CD4-positive, alpha-beta T cell treated with Interleukin-4 for 4 hours (primary cell): ENCODE results near the gene ZIC5.

Experiments
- DNase-seq: peaks from one replicate; pipeline ENCODE4 v3.0.0-alpha.2; 2020

ZIC5 gene

GRCh38 chr13:99987154-99988019 is 15.8 kb upstream of the ZIC5 start:
- DNase-seq = no peak

DNA sequence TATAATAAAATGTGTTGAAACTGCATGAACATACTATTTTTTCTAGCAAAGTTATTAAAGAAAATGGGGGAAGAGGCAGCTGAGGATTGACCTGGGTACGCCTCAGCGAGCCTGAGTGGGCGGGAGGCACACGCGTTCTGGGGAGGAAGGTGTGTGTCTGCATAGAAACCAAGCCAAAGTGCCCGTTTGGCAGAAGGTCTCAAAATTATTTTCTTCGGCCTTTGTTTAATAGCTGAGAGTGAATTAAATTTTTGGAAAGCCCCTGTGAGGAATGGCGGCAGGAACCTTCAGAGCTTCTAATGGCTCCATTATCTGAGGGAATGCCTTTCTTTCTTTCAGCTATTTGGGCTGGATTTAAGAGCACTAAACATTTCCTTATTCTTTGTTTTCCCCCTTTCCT is 15.2 kb upstream of the ZIC5 start:
- no peak for DNase-seq

GRCh38 chr13:99985886-99986527 is 14.4 kb upstream of the ZIC5 start:
- DNase-seq = no peak

DNA sequence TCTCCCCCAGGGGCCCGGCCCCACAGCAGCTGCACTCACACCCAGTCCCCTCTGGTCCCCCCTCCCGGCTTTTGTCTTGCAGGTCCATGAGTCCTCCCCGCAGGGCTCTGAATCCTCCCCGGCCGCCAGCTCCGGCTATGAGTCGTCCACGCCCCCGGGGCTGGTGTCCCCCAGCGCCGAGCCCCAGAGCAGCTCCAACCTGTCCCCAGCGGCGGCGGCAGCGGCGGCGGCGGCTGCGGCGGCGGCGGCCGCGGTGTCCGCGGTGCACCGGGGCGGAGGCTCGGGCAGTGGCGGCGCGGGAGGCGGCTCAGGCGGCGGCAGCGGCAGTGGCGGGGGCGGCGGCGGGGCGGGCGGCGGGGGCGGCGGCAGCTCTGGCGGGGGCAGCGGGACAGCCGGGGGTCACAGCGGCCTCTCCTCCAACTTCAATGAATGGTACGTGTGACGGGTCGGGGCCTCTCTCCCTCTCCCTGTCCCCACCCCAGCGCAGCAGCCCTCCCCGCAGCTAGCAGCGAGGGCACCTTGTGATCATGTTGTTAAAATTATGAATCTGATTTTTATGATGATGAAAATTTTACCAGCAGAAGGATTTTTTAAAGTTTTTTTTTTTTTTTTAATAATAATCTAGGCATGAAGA is 13.8 kb upstream of the ZIC5 start:
- DNase-seq = no peak

- DNase-seq = no peak
Observed at GRCh38 chr13:99984461-99985240, 13.1 kb upstream of the ZIC5 start.

DNA sequence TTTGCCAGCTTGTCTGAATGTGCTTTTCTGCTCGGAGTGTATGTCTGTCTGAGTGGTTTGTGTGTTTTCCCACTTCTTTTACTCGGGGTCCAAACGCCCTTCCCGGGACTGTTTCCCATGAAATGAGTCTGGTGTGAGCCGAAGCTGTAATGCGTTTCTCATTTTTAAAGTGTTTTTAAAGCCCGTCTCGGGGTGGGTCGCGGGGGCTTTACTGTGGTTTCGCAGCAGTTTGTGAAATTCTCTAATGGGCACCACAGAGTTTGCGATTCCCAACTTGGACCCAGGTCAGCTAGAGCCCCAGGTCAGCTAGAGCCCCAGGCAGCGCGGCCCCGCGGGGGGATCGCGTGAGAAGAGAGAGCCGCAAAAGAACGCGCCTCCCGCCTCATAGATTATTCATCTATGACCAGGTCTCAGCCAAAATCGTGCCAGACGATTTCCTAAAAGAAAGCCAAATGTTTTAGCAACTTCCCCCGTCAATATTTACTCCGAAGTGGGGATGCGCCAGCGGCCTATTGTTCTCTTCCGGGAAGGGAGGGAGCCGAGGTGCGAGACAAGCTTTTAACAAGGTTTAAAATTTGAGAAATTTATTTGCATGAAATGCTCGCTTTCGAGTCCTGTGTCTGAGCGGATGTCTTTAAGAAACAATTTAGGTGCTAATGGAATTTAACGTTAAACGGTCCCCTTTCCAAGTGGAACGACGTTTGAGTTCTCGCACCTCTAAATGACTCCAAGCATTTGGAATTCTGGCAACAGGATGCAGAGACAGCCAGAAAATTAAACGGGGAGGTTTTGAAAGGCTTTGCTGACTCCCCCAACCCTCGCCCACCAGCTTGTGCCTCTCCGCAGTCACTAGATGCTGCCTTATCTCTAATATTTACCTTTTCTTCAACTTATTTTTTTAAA is 12.2 kb upstream of the ZIC5 start:
- DNase-seq = no peak

- no peak for DNase-seq
Observed at GRCh38 chr13:99982731-99983498, 11.3 kb upstream of the ZIC5 start.

- no peak for DNase-seq
Observed at GRCh38 chr13:99982036-99982730, 10.6 kb upstream of the ZIC5 start.

DNA sequence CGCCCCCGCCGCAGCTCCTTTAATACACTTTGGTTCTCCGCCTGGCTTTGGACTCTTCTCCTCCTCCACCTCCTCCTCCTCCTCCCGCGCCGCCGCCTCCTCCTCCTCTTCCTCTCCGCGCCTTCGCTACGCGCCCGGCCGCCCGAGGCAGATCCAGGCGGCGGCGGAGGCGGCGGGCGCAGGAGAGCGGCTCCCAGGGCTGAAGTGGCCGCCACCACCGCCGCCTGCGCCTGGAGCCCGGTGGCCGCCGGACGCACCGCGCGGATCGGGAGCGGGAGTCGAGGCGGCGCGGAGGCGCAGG is 10.1 kb upstream of the ZIC5 start, which contains the start of gene ZIC2:
ZIC2 (plus strand) TSS at position 50 of the 301 bp plus-strand sequence. CDS start 281 bp downstream, outside the sequence.
- no peak for DNase-seq

GRCh38 chr13:99980824-99981734 is 9.5 kb upstream of the ZIC5 start:
- no peak for DNase-seq

GRCh38 chr13:99980201-99980823 is 8.7 kb upstream of the ZIC5 start:
- peak; percentile 29 for DNase-seq

DNA sequence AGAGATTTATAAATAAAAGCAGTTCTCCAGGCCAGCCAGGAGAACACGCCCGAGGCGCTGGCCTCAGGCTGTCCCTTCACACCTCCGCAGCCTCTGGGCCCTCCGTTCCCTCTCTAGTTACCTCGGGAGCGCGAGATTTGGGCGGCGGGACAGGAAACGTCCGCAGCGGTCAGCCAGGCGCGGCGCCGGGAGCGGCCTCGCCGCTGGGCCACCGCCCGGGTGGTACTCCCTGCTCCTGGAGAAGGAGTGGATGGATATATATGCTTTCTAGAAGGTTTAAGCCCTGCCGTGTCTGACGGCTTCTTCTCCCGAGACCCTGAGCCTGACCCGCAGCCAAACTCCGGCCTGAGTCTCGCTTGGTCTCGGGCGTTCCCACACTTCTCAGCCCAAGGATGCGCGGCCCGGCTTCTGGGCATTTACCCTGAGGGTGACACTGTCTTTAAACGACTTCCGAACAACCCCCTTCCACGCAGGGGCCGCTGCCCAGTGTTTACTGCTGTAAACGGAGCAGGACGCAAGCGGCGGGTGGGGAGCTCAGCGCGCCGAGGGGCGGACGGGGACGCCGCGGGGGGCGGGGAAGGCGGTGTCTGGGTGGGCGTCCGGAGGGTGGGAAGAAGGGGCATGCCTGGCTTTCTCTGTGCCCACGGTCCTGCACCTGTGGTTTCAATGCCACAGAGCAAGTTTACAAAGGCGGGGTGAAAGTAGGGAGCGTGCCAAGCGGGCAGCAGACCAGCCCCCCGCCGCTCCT is 8.1 kb upstream of the ZIC5 start:
- DNase-seq = no peak

DNA sequence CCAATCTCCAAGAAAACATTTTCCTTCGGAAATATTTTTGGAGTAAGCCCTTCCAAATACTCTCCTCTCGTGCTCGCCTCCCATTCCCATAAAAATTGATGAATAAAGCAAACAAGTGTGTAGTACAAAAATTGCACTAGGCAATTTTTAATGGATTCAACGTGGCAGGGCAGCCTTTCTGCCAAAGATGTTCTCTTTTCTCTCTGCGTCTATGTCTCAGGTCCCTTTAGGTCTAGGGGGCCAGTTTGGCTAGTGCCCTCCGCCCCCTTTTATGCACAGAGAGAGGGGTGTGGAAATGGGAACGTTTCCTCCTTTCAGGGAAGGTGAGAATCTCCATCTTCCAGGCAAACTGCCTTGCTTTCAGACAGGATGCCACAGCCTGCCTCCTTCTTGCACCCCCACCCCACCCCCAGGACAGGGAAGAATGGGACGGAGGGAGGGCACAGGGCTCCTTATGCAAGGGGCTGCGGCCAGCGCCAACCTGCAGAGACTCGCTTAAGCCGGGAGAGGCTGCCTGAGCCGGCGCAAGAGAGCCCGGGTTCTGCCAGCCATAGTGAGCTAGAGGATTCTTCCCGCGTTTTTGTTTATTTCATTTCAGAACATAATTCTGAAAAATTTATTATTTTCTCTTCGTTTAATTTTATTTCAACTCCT is 7.4 kb upstream of the ZIC5 start:
- DNase-seq = no peak

DNA sequence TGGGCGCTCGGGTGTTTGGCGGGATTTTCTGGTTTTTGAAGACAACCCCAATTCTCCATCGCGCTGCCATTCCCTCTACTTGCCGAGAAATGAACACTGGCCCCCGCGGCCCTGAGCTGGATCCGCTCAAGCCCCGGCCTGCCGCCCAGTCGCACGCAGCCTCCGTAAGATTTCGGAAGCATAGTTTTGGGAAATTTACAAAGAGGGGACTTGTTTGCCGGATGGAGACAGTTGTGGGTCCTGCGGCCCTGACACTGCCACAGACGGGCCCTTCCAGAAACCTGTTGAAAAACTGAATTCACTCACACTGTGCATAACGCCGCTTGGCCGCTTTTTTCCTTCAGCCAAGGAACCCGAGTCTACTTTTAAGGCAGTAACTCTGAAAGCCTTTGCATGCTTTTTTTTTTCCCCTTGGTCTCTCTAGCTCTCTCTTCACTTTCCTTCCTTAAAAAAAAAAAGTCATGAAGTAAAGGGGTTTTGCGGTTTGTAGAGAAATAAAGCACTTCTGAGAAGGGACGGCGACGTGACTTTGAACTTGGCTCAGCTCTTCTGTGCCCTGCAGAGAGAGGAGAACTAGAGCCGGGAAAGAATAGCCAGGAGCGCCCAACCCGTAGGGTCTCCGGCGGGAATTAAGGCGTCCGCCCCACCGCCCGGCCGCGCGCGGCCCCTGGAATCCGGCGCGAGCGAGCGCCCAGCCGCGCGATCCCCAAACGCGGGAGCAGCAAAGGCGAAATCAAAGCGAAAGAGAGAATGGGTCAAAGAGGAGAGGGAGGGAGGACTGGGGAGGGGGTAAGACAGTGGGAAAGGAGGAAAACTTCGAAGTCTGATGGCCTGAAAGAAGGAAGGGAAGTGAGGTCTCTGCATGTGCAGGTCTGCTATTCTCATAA is 6.6 kb upstream of the ZIC5 start:
- no peak for DNase-seq

GRCh38 chr13:99977334-99977911 is 5.9 kb upstream of the ZIC5 start:
- DNase-seq = no peak

DNA sequence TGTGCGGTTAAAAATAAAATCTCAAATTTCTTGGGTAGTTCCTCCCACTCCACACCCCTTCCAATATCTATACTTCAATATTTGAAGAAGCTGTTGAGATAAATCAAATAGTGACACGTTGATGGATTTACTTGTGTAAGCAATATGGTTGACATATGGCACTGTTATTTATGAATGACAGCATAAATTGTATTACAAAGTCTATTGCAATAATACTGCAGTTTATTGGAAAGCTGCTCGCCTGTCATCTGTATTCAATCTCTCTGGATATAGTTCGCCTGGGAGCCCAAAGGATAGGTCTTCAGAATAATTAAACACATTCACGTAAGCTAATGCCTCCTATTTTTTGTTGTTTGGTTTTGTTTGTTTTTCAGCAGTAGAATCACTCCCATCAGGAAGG is 5.0 kb upstream of the ZIC5 start:
- DNase-seq = no peak
